B cell (primary cell): ENCODE measurements around the gene BMAL2. TPM values are rescaled to one million over a fixed set of nuclear protein-coding genes. Genes with fewer than 3 reads are reported as not detected.

ENCODE experiments used
- ATAC-seq: fragments of 200-7000 bp; cut with Tn5 transposase; one replicate; pipeline ENCODE4 v1.10.0; 2021; ENCODE audit warnings: low read depth, mild to moderate bottlenecking, moderate number of reproducible peaks, moderate library complexity
- CTCF ChIA-PET: fragments of 350-600 bp; sonication (Branson Sonifier 250); formaldehyde crosslinking; loops from one replicate; lab custom pipeline; 2021; ENCODE audit warnings: antibody characterized with exemption, inconsistent platforms; lab: Charles Lee
- POLR2A ChIA-PET: fragments of 350-600 bp; sonication (Branson Sonifier 250); formaldehyde crosslinking; loops from one replicate; lab custom pipeline; 2021; ENCODE audit warnings: antibody characterized with exemption; lab: Charles Lee
- DNase-seq: peaks from one replicate; pipeline ENCODE4 v3.0.0; 2013
- H2AFZ ChIP-seq: 2 replicates; pipeline ENCODE4 v1.6.1; 2012; ENCODE audit warnings: mild to moderate bottlenecking, low read depth, low read length; ENCODE audit not compliant: insufficient read depth, poor library complexity, severe bottlenecking
- H3K27ac ChIP-seq, 2 donors: 1 replicate in 1 of 2; 2 replicates in 1 of 2; pipeline ENCODE4 v1.5.1; 2012 to 2013; ENCODE audit warnings: low read length in 2 of 2, mild to moderate bottlenecking in 2 of 2, moderate library complexity in 1 of 2
- H3K27me3 ChIP-seq, 4 experiments: fragments of 200-600 bp in 1 of 4; sonication (generic) in 1 of 4; replicated peaks in 1 of 4; 1 replicate in 2 of 4; 2 replicates in 2 of 4; pipeline versions ENCODE4 v1.6.1 to v1.7.0; 2013 to 2016; ENCODE audit warnings: low read length in 3 of 4, mild to moderate bottlenecking in 2 of 4, mixed read lengths in 1 of 4, moderate library complexity in 1 of 4; ENCODE audit not compliant: insufficient read depth in 4 of 4, control insufficient read depth in 3 of 4; ENCODE audit errors: control extremely low read depth in 1 of 4
- H3K36me3 ChIP-seq, 2 experiments: replicated peaks in 1 of 2; 1 replicate in 1 of 2; 2 replicates in 1 of 2; pipeline versions ENCODE4 v1.6.1 to v1.7.1; 2013; ENCODE audit warnings: low read length in 1 of 2; ENCODE audit not compliant: insufficient read depth in 2 of 2, control insufficient read depth in 1 of 2; ENCODE audit errors: control extremely low read depth in 1 of 2, extremely low read depth in 1 of 2
- H3K4me1 ChIP-seq, 2 donors: fragments of 200-600 bp in 1 of 2; sonication (generic) in 1 of 2; 1 replicate in 1 of 2; 2 replicates in 1 of 2; pipeline versions ENCODE4 v1.5.1 to v1.6.1; 2013 to 2017; ENCODE audit warnings: low read length in 2 of 2; ENCODE audit not compliant: control insufficient read depth in 2 of 2, insufficient read depth in 2 of 2
- H3K4me2 ChIP-seq: replicated peaks from 2 replicates; pipeline ENCODE3; 2012; ENCODE audit warnings: mild to moderate bottlenecking, low read depth, low read length; ENCODE audit not compliant: poor library complexity, severe bottlenecking
- H3K4me3 ChIP-seq, 5 experiments: fragments of 200-600 bp in 1 of 5; sonication (generic) in 1 of 5; 1 replicate in 3 of 5; 2 replicates in 2 of 5; pipeline versions ENCODE4 v1.5.1 to v1.7.0; 2011 to 2016; ENCODE audit warnings: low read length in 4 of 5, mild to moderate bottlenecking in 4 of 5, low read depth in 2 of 5, control low read depth in 1 of 5, moderate library complexity in 1 of 5; ENCODE audit not compliant: insufficient read depth in 1 of 5; ENCODE audit errors: control extremely low read depth in 1 of 5, extremely low read depth in 1 of 5
- H3K79me2 ChIP-seq: fragments of 200-600 bp; sonication (generic); one replicate; pipeline ENCODE4 v1.6.0; 2016; ENCODE audit warnings: low read length; ENCODE audit not compliant: control insufficient read depth, insufficient read depth
- H3K9ac ChIP-seq: fragments of 200-600 bp; sonication (generic); 2 replicates; pipeline ENCODE4 v1.6.1; 2017; ENCODE audit warnings: mild to moderate bottlenecking, low read length, moderate library complexity
- H3K9me3 ChIP-seq, 3 donors: one replicate each; pipeline versions ENCODE4 v1.6.1 to v1.7.1; 2013; ENCODE audit warnings: low read length in 2 of 3; ENCODE audit not compliant: control insufficient read depth in 2 of 3, insufficient read depth in 1 of 3; ENCODE audit errors: control extremely low read depth in 1 of 3
- H4K20me1 ChIP-seq: 2 replicates; pipeline ENCODE4 v1.6.0; 2012; ENCODE audit warnings: mild to moderate bottlenecking, low read length; ENCODE audit not compliant: insufficient read depth, control insufficient read depth, poor library complexity, severe bottlenecking
- H3K27ac Mint-ChIP-seq: one replicate; pipeline ENCODE4 v1.8.0; 2021; ENCODE audit warnings: mixed read lengths
- H3K27me3 Mint-ChIP-seq: one replicate; pipeline ENCODE4 v1.8.0; 2021; ENCODE audit warnings: mixed read lengths
- H3K4me1 Mint-ChIP-seq: one replicate; pipeline ENCODE4 v1.8.0; 2021; ENCODE audit warnings: mixed read lengths
- H3K4me3 Mint-ChIP-seq: one replicate; pipeline ENCODE4 v1.8.0; 2021; ENCODE audit warnings: mixed read lengths
- H3K9me3 Mint-ChIP-seq: one replicate; pipeline ENCODE4 v1.8.0; 2022; ENCODE audit warnings: mixed read lengths; ENCODE audit not compliant: insufficient read depth
- CTCF ChIP-seq: fragments of 200-600 bp; IDR thresholded peaks from one replicate; pipeline ENCODE4 v1.8.0; 2022; ENCODE audit warnings: antibody characterized with exemption, mild to moderate bottlenecking
- EZH2 ChIP-seq: IDR thresholded peaks from 2 replicates; pipeline ENCODE4 v1.6.1; 2012; ENCODE audit warnings: borderline replicate concordance, low read depth, mild to moderate bottlenecking, moderate library complexity, low read length; ENCODE audit not compliant: insufficient read depth, poor library complexity, severe bottlenecking
- WGBS: methylation state at CpG from one replicate; pipeline ENCODE4 v1.1.5; 2013; ENCODE audit warnings: missing lambda C conversion rate; ENCODE audit not compliant: insufficient coverage; 5-methylcytosine and 5-hydroxymethylcytosine counted together
- intact Hi-C: fragments of 100-400 bp; cut with micrococcal nuclease; formaldehyde crosslinking; loops from one replicate; pipeline ENCODE4 v1.10.0; 2022
- polyA minus RNA-seq: library from RNA; depleted of rRNA, polyadenylated mRNA; stranded (reverse); fragments of >200 nt; gene quantifications from 2 replicates; pipeline ENCODE4 v1.2.3, GENCODE V29; 2012
- polyA plus RNA-seq: library from polyadenylated mRNA; depleted of rRNA; stranded (reverse); fragments of >200 nt; gene quantifications from 2 replicates; pipeline ENCODE4 v1.2.3, GENCODE V29; 2012
- total RNA-seq, 2 donors: library from RNA; stranded (reverse); fragments of 120-200 nt in 1 of 2; gene quantifications; 1 replicate in 1 of 2; 2 replicates in 1 of 2; pipeline versions ENCODE4 v1.2.3 to v1.2.4, GENCODE V29; 2013 to 2022

BMAL2 gene
- 1.3 and 2.8 TPM in 2 replicates for total RNA-seq
- total RNA-seq (2013) = 2.4 TPM
- polyA plus RNA-seq = 0.30 and 0.33 TPM in 2 replicates
- 0.21 and 0.43 TPM in 2 replicates for polyA minus RNA-seq

GRCh38 chr12:27332714-27333402 lies at the start of gene BMAL2:
TSS of gene BMAL2 (plus strand) at chr12:27332836. CDS start at chr12:27333073, 237 bp downstream.
- Histone ChIP-seq H3K4me1 (peaks cover 13 to 14% of the 10 kb centered on the region in 2 donors), H3K27ac (peak within 1 kb of the TSS in 1 of 2 donors; percentile 20), H3K4me3 (peak within 1 kb of the TSS; percentile 45 to 66 (median 60)), H2AFZ (peak within 1 kb of the TSS; percentile 83), H3K79me2 (no peaks in the 10 kb centered on the region), H3K9me3 (no peaks in the 10 kb centered on the region), H3K4me2 (peak within 1 kb of the TSS; percentile 88), H3K27me3 (peaks cover 0 to 24% (median 20%) of the 10 kb centered on the region in 4 experiments), H4K20me1 (no peaks in the 10 kb centered on the region), H3K36me3 (no peaks in the 10 kb centered on the region), H3K9ac (peak within 1 kb of the TSS; percentile 61)
- H3K27me3 Mint-ChIP-seq = peaks cover 29% of the 10 kb centered on the region
- WGBS = under 1% methylated on average over 95 of the region's 96 CpGs
- no peaks in the 10 kb centered on the region for H3K9me3 Mint-ChIP-seq
- ChIA-PET CTCF (interaction anchor here (0.9 to 1.3 kb wide), 2 partner anchors 26 to 29 kb away, joined by 3 read pairs; no protein-coding TSS in a partner anchor), POLR2A (no interaction called here)
- H3K4me1 Mint-ChIP-seq = peaks cover 26% of the 10 kb centered on the region
- intact Hi-C loops = no loop called here
- no peak for TF ChIP-seq CTCF
- no peak for TF ChIP-seq EZH2
- ATAC-seq = peak; percentile 68
- H3K27ac Mint-ChIP-seq = peak within 1 kb of the TSS; percentile 74
- peak; percentile 64 for DNase-seq
- peak within 1 kb of the TSS; percentile 96 for H3K4me3 Mint-ChIP-seq

- Histone ChIP-seq H3K9me3 (no peaks in the 10 kb centered on the region), H3K27me3 (no peaks in the 10 kb centered on the region), H3K4me1 (no peaks in the 10 kb centered on the region), H3K27ac (no peak overlapping the region), H3K4me2 (no peak overlapping the region), H3K9ac (no peak overlapping the region), H3K36me3 (peaks cover 0 to 2% of the 10 kb centered on the region in 2 experiments), H4K20me1 (no peaks in the 10 kb centered on the region), H3K4me3 (no peak overlapping the region), H3K79me2 (no peaks in the 10 kb centered on the region), H2AFZ (no peak overlapping the region)
- Mint-ChIP-seq H3K4me3 (no peak overlapping the region), H3K27me3 (no peaks in the 10 kb centered on the region), H3K9me3 (no peaks in the 10 kb centered on the region), H3K27ac (no peak overlapping the region), H3K4me1 (peaks cover 11% of the 10 kb centered on the region)
- DNase-seq (no peak), ATAC-seq (no peak)
- ChIA-PET POLR2A (no interaction called here), CTCF (interaction anchor here (3.7 kb wide), 1 partner anchor 22 kb away, joined by 13 read pairs; no protein-coding TSS in a partner anchor)
- 100% methylated on average over 2 of the region's 3 CpGs for WGBS
- TF ChIP-seq EZH2 (no peak), CTCF (no peak)
- intact Hi-C loops = no loop called here
These were observed 48.6 kb upstream of the BMAL2 start for GRCh38 chr12:27284021-27284420.
